ENCODE results near the gene FIGN. TPM values are rescaled to one million over a fixed set of nuclear protein-coding genes. Genes with fewer than 3 reads are reported as not detected.

The FIGN gene
- total and polyA plus RNA-seq, 2 of the 8 experiments (the other 6 are each of a cell fraction or from before 2014, with no cell fraction given) = 5.0 to 22.8 TPM

- Histone ChIP-seq H2BK12ac (ENCODE audit: low read depth, low read length) (peak overlapping the region; percentile 52; the same call in 1 of the 2 replicates), H3K36me3 (ENCODE audit: control insufficient read depth in 2 of 4, insufficient read depth in 4 of 4, low read length in 3 of 4) (no peaks in the 10 kb centered on the region), H3K4me2 (ENCODE audit: insufficient read depth in 1 of 2, low read depth in 2 of 2, low read length in 2 of 2) (no peak overlapping the region; a peak in 1 of 4 replicates), H3K14ac (ENCODE audit: insufficient read length) (no peak overlapping the region), H3K4ac (replicated peaks; ENCODE audit: insufficient read length, low read depth, low read length) (no peak overlapping the region), H3K9me3 (ENCODE audit: insufficient read depth in 2 of 2, low read depth in 1 of 2, low read length in 1 of 2) (no peaks in the 10 kb centered on the region), H3K4me3 (ENCODE audit: extremely low read depth in 1 of 4, insufficient read depth in 2 of 4, low read depth in 3 of 4, low read length in 4 of 4) (no peak overlapping the region), H4K91ac (replicated peaks; ENCODE audit: insufficient read length, low read length) (no peak overlapping the region), H2BK15ac (ENCODE audit: low read length) (no peak overlapping the region), H3K27me3 (replicated peaks in 1 of 4; ENCODE audit: control insufficient read depth in 3 of 4, extremely low read depth in 1 of 4, insufficient read depth in 3 of 4, low read length in 3 of 4) (no peaks in the 10 kb centered on the region), H2BK20ac (ENCODE audit: low read length) (no peak overlapping the region), H3K18ac (ENCODE audit: extremely low read depth, low read length) (0 out of 2 replicates have a peak overlapping the region, but pooled peaks have one; percentile 38), H3K4me1 (replicated peaks in 1 of 4; ENCODE audit: control insufficient read depth in 3 of 4, insufficient read depth in 4 of 4, low read length in 3 of 4) (peaks cover 0 to 13% (median 5%) of the 10 kb centered on the region in 4 experiments; a peak in 4 of 7 replicates), H3K79me2 (ENCODE audit: control insufficient read depth in 1 of 2, insufficient read depth in 2 of 2, low read length in 2 of 2) (no peaks in the 10 kb centered on the region), H3K56ac (replicated peaks; ENCODE audit: insufficient read length, low read depth, low read length) (no peak overlapping the region), H3K27ac (ENCODE audit: low read depth, low read length) (no peak overlapping the region), H4K5ac (ENCODE audit: insufficient read length, low read depth, low read length) (no peak overlapping the region), H3K9ac (replicated peaks in 1 of 4; ENCODE audit: extremely low read depth in 1 of 4, low read depth in 3 of 4, low read length in 3 of 4) (no peak overlapping the region), H3K79me1 (ENCODE audit: low read depth, low read length) (no peaks in the 10 kb centered on the region), H2AK5ac (ENCODE audit: low read depth, low read length) (no peak overlapping the region), H3K23me2 (ENCODE audit: low read depth, low read length) (no peaks in the 10 kb centered on the region), H3K23ac (ENCODE audit: insufficient read length) (no peak overlapping the region), H4K20me1 (replicated peaks in 1 of 2; ENCODE audit: control insufficient read depth in 1 of 2, insufficient read depth in 2 of 2, low read length in 2 of 2) (no peaks in the 10 kb centered on the region), H4K8ac (ENCODE audit: extremely low read depth, insufficient read depth, low read length) (no peak overlapping the region), H2BK120ac (replicated peaks; ENCODE audit: low read depth, low read length) (no peak overlapping the region), H2AFZ (ENCODE audit: low read length) (no peak overlapping the region), H2BK5ac (ENCODE audit: low read depth, low read length) (no peak overlapping the region)
- no peak for FAIRE-seq
- WGBS, 2 experiments (ENCODE audit: extremely low coverage in 1 of 2, insufficient coverage in 1 of 2, insufficient read length in 1 of 2, insufficient replicate concordance in 2 of 2, low coverage in 1 of 2, low lambda C conversion rate in 2 of 2, missing lambda C conversion rate in 1 of 2) = 78% methylated on average over 3 of the region's 3 CpGs; no CpG with 5 or more reads in 1 of the 2 experiments
- ChIA-PET CTCF (ENCODE audit: partially characterized antibody) (interaction anchor here (0.6 to 2.3 kb wide), 4 partner anchors 9 to 877 kb away, joined by 3 to 20 read pairs (median 4); no protein-coding TSS in a partner anchor), POLR2A (ENCODE audit: partially characterized antibody) (interaction anchor here (1.1 to 1.7 kb wide), 3 partner anchors 66 to 135 kb away, joined by 3 to 6 read pairs (median 3); partner anchors contain the start of gene FIGN)
- TF ChIP-seq RAD21 (IDR thresholded peaks at IDR 0.05 in 1 of 2, conservative IDR thresholded peaks at IDR 0.05 in 1 of 2; ENCODE audit: low read depth in 2 of 2, low read length in 2 of 2) = no peak
- TF ChIP-seq RFX5 (IDR thresholded peaks at IDR 0.05; ENCODE audit: borderline replicate concordance, low read depth, low read length) = no peak
- no peak for TF ChIP-seq CTBP2 (IDR thresholded peaks at IDR 0.05; ENCODE audit: borderline replicate concordance, insufficient read depth, insufficient read length, low read length)
- TF ChIP-seq, protein P1, sequence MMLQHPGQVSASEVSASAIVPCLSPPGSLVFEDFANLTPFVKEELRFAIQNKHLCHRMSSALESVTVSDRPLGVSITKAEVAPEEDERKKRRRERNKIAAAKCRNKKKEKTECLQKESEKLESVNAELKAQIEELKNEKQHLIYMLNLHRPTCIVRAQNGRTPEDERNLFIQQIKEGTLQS (IDR thresholded peaks at IDR 0.05; ENCODE audit: insufficient read depth, low read depth, low read length) = no peak
- no peak for DNase-seq (ENCODE audit: low read depth in 1 of 2, low spot score in 2 of 2)
These were observed 133.6 kb downstream of the FIGN start for GRCh38 chr2:163602196-163602595.

All from H1 (cell line).